H9 (cell line): Measurements from ENCODE around the gene KBTBD12. TPM values are rescaled to one million over a fixed set of nuclear protein-coding genes. Genes with fewer than 3 reads are reported as not detected.

Experiments
- DNase-seq: peaks from one replicate; pipeline ENCODE4 v3.0.0-alpha.2; 2017
- H2AFZ ChIP-seq: one replicate; pipeline ENCODE4 v1.6.1; 2013; ENCODE audit warnings: mild to moderate bottlenecking, low read length, control low read depth, moderate library complexity
- H2AK5ac ChIP-seq: 2 replicates; pipeline ENCODE4 v1.6.1; 2013; ENCODE audit warnings: low read length, control low read depth, mixed read lengths; ENCODE audit not compliant: insufficient read length
- H2BK120ac ChIP-seq: one replicate; pipeline ENCODE4 v1.6.1; 2013; ENCODE audit warnings: low read depth, mild to moderate bottlenecking, low read length, control low read depth, inconsistent platforms; ENCODE audit not compliant: poor library complexity, severe bottlenecking
- H2BK12ac ChIP-seq: 2 replicates; pipeline ENCODE4 v1.6.1; 2013; ENCODE audit warnings: low read length, control low read depth, mixed read lengths, low read depth; ENCODE audit not compliant: insufficient read length
- H2BK15ac ChIP-seq: 2 replicates; pipeline ENCODE4 v1.6.1; 2013; ENCODE audit warnings: low read depth, low read length, control low read depth
- H2BK20ac ChIP-seq: one replicate; pipeline ENCODE4 v1.6.1; 2013; ENCODE audit warnings: low read depth, mild to moderate bottlenecking, low read length, control low read depth, inconsistent platforms; ENCODE audit not compliant: poor library complexity, severe bottlenecking
- H2BK5ac ChIP-seq: 2 replicates; pipeline ENCODE4 v1.6.1; 2013; ENCODE audit warnings: low read length, control low read depth, mixed read lengths; ENCODE audit not compliant: insufficient read length
- H3K14ac ChIP-seq: 2 replicates; pipeline ENCODE4 v1.6.1; 2013; ENCODE audit warnings: low read length, control low read depth; ENCODE audit not compliant: insufficient read depth
- H3K18ac ChIP-seq: 2 replicates; pipeline ENCODE4 v1.6.1; 2013; ENCODE audit warnings: low read depth, mild to moderate bottlenecking, mixed read lengths, low read length, control low read depth; ENCODE audit not compliant: insufficient read length
- H3K23ac ChIP-seq: 2 replicates; pipeline ENCODE4 v1.6.1; 2013; ENCODE audit warnings: low read length, control low read depth, mixed read lengths, low read depth; ENCODE audit not compliant: insufficient read length
- H3K23me2 ChIP-seq: 2 replicates; pipeline ENCODE4 v1.6.1; 2013; ENCODE audit warnings: low read depth, mild to moderate bottlenecking, mixed read lengths, low read length, control low read depth; ENCODE audit not compliant: insufficient read length, poor library complexity, severe bottlenecking
- H3K27ac ChIP-seq: 2 replicates; pipeline ENCODE4 v1.5.1; 2013; ENCODE audit warnings: low read length, control low read depth, mixed read lengths, low read depth; ENCODE audit not compliant: insufficient read length
- H3K27me3 ChIP-seq: 2 replicates; pipeline ENCODE4 v1.6.1; 2013; ENCODE audit warnings: low read length, control low read depth, inconsistent platforms; ENCODE audit not compliant: insufficient read depth
- H3K4ac ChIP-seq: 2 replicates; pipeline ENCODE4 v1.6.1; 2013; ENCODE audit warnings: low read depth, mild to moderate bottlenecking, control low read depth, inconsistent platforms, low read length, moderate library complexity
- H3K4me1 ChIP-seq: 2 replicates; pipeline ENCODE4 v1.6.1; 2013; ENCODE audit warnings: low read length, control low read depth, inconsistent platforms; ENCODE audit not compliant: insufficient read depth
- H3K4me2 ChIP-seq: 2 replicates; pipeline ENCODE4 v1.6.1; 2013; ENCODE audit warnings: low read length, control low read depth, mixed read lengths; ENCODE audit not compliant: insufficient read length, insufficient read depth
- H3K56ac ChIP-seq: 2 replicates; pipeline ENCODE4 v1.6.1; 2013; ENCODE audit warnings: low read depth, mild to moderate bottlenecking, mixed read lengths, low read length, control low read depth; ENCODE audit not compliant: insufficient read length
- H3K79me1 ChIP-seq: 2 replicates; pipeline ENCODE4 v1.6.1; 2013; ENCODE audit warnings: low read depth, mild to moderate bottlenecking, moderate library complexity, low read length, control low read depth, inconsistent platforms; ENCODE audit not compliant: insufficient read depth, poor library complexity, severe bottlenecking
- H3K79me2 ChIP-seq: 2 replicates; pipeline ENCODE4 v1.6.1; 2013; ENCODE audit warnings: low read length, control low read depth, inconsistent platforms; ENCODE audit not compliant: insufficient read depth
- H3K9ac ChIP-seq: 2 replicates; pipeline ENCODE4 v1.6.1; 2013; ENCODE audit warnings: low read length, control low read depth, mixed read lengths; ENCODE audit not compliant: insufficient read length; ENCODE audit errors: extremely low read depth
- H3K9me3 ChIP-seq: one replicate; pipeline ENCODE4 v1.6.1; 2013; ENCODE audit warnings: low read depth, low read length, inconsistent platforms; ENCODE audit not compliant: control insufficient read depth
- H3T11ph ChIP-seq: one replicate; pipeline ENCODE4 v1.6.1; 2013; ENCODE audit warnings: mild to moderate bottlenecking, low read length, control low read depth, inconsistent platforms
- H4K20me1 ChIP-seq: one replicate; pipeline ENCODE4 v1.6.1; 2013; ENCODE audit not compliant: control insufficient read depth, insufficient read length, insufficient read depth
- H4K5ac ChIP-seq: 2 replicates; pipeline ENCODE4 v1.6.1; 2013; ENCODE audit warnings: low read depth, mild to moderate bottlenecking, mixed read lengths, low read length, control low read depth; ENCODE audit not compliant: insufficient read length
- H4K8ac ChIP-seq: replicated peaks from 2 replicates; pipeline ENCODE4 v1.6.1; 2013; ENCODE audit warnings: low read length, control low read depth, mixed read lengths, low read depth; ENCODE audit not compliant: insufficient read length
- H4K91ac ChIP-seq: 2 replicates; pipeline ENCODE4 v1.6.1; 2013; ENCODE audit warnings: low read depth, mild to moderate bottlenecking, moderate library complexity, mixed read lengths, low read length, control low read depth; ENCODE audit not compliant: insufficient read length
- H3K27ac Mint-ChIP-seq, 3 experiments: 2 replicates in 2 of 3; 3 replicates in 1 of 3; pipeline ENCODE4 v1.8.0; 2020 to 2021; ENCODE audit warnings: mixed read lengths in 3 of 3, mild to moderate bottlenecking in 1 of 3, moderate library complexity in 1 of 3
- H3K27me3 Mint-ChIP-seq: 2 replicates; pipeline ENCODE4 v1.8.0; 2021; ENCODE audit warnings: low read depth, mild to moderate bottlenecking, moderate library complexity, mixed read lengths
- H3K36me3 Mint-ChIP-seq, 3 experiments: 2 replicates in 2 of 3; 3 replicates in 1 of 3; pipeline ENCODE4 v1.8.0; 2020 to 2021; ENCODE audit warnings: low read depth in 3 of 3, mixed read lengths in 3 of 3; ENCODE audit not compliant: insufficient read depth in 1 of 3
- H3K4me1 Mint-ChIP-seq, 2 experiments: 2 replicates each; pipeline ENCODE4 v1.8.0; 2020; ENCODE audit warnings: mixed read lengths in 2 of 2
- H3K4me3 Mint-ChIP-seq, 2 experiments: 2 replicates in 1 of 2; 3 replicates in 1 of 2; pipeline ENCODE4 v1.8.0; 2020 to 2021; ENCODE audit warnings: mild to moderate bottlenecking in 2 of 2, mixed read lengths in 2 of 2, moderate library complexity in 1 of 2
- H3K9me3 Mint-ChIP-seq, 2 experiments: 2 replicates in 1 of 2; 3 replicates in 1 of 2; pipeline ENCODE4 v1.8.0; 2020; ENCODE audit warnings: mild to moderate bottlenecking in 2 of 2, mixed read lengths in 2 of 2, moderate library complexity in 1 of 2
- WGBS: extraction: QIAGEN DNeasy Blood & Tissue Kit; methylation state at CpG from one replicate; pipeline ENCODE4 v1.1.7; 2013; ENCODE audit warnings: missing lambda C conversion rate, low lambda C conversion rate, mixed read lengths; ENCODE audit not compliant: insufficient read length; ENCODE audit errors: extremely low coverage; 5-methylcytosine and 5-hydroxymethylcytosine counted together
- total RNA-seq: library from RNA; stranded (reverse); gene quantifications from 2 replicates; pipeline ENCODE4 v1.2.1, GENCODE V29; 2021
- TF ChIP-seq, protein P1 (sequence below): fragments of 200-600 bp; sonication (generic); conservative IDR thresholded peaks from 3 replicates; pipeline ENCODE4 v1.8.0; 2021; ENCODE audit warnings: antibody characterized with exemption, mild to moderate bottlenecking

The KBTBD12 gene
- total RNA-seq, 1 experiment from 2014 or later, result not detected

DNA sequence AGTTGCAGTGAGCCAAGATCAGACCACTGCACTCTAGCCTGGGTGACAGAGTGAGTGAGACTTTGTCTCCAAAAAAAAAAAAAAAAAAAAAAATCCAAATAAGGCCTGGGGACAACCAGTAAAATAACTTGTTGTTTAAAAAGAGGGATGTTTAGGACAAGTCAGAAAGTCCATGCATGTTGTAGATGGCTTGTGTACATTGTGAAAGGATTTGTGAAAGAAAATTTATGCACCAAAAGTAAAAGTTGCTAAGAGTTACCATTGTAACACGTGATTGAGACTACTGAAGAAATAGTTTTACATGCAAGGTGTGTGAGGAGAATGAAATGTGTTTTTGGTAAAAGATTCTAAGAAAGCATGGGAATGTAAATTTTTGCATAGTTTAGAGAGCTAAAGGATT is 101.5 kb downstream of the KBTBD12 start:
- no peak overlapping the region for H4K91ac ChIP-seq
- no peak overlapping the region for H3K4ac ChIP-seq
- no peaks in the 10 kb centered on the region for H4K20me1 ChIP-seq
- no peak overlapping the region for H3K27ac ChIP-seq
- H2BK20ac ChIP-seq, result no peak overlapping the region
- no peak overlapping the region for H4K5ac ChIP-seq
- no peak overlapping the region for H2BK15ac ChIP-seq
- no peak overlapping the region for H2BK12ac ChIP-seq
- Mint-ChIP-seq H3K9me3 (peaks cover 13 to 17% of the 10 kb centered on the region in 2 experiments), H3K4me3 (no peak overlapping the region), H3K4me1 (peaks cover 1 to 2% of the 10 kb centered on the region in 2 experiments), H3K27me3 (peaks cover 2% of the 10 kb centered on the region; the same call in 1 of the 2 replicates), H3K27ac (no peak overlapping the region), H3K36me3 (peaks cover 0 to 5% (median 5%) of the 10 kb centered on the region in 3 experiments; a peak in 5 of 7 replicates)
- TF ChIP-seq, protein P1, sequence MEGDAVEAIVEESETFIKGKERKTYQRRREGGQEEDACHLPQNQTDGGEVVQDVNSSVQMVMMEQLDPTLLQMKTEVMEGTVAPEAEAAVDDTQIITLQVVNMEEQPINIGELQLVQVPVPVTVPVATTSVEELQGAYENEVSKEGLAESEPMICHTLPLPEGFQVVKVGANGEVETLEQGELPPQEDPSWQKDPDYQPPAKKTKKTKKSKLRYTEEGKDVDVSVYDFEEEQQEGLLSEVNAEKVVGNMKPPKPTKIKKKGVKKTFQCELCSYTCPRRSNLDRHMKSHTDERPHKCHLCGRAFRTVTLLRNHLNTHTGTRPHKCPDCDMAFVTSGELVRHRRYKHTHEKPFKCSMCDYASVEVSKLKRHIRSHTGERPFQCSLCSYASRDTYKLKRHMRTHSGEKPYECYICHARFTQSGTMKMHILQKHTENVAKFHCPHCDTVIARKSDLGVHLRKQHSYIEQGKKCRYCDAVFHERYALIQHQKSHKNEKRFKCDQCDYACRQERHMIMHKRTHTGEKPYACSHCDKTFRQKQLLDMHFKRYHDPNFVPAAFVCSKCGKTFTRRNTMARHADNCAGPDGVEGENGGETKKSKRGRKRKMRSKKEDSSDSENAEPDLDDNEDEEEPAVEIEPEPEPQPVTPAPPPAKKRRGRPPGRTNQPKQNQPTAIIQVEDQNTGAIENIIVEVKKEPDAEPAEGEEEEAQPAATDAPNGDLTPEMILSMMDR, result no peak
- H3K18ac ChIP-seq, result no peak overlapping the region
- H3K23ac ChIP-seq, result no peak overlapping the region
- no peak overlapping the region for H2BK120ac ChIP-seq
- no peak overlapping the region for H2AK5ac ChIP-seq
- H3K56ac ChIP-seq, result no peak overlapping the region
- H3K79me2 ChIP-seq, result no peaks in the 10 kb centered on the region
- H3K14ac ChIP-seq, result no peak overlapping the region
- no peaks in the 10 kb centered on the region for H3K79me1 ChIP-seq
- no peaks in the 10 kb centered on the region for H3K9me3 ChIP-seq
- no peaks in the 10 kb centered on the region for H3K27me3 ChIP-seq
- no CpG with 5 or more reads among the region's 1 CpG for WGBS
- H3K4me1 ChIP-seq, result no peaks in the 10 kb centered on the region; the same call in 1 of the 2 replicates
- H2BK5ac ChIP-seq, result no peak overlapping the region
- no peak overlapping the region for H3K9ac ChIP-seq
- DNase-seq, result no peak
- H3T11ph ChIP-seq, result no peak overlapping the region
- H4K8ac ChIP-seq, result no peak overlapping the region
- H2AFZ ChIP-seq, result no peak overlapping the region
- no peak overlapping the region for H3K4me2 ChIP-seq
- H3K23me2 ChIP-seq, result no peaks in the 10 kb centered on the region
